Activated CD4-positive, alpha-beta T cell treated with anti-CD3 and anti-CD28 coated beads for 48 hours (primary cell): ENCODE results near the gene STEAP1.
"Not testable (repeated sequence)": the region's sequence is repeated elsewhere in the genome, so short reads cannot be mapped to it uniquely, and the experiment has no call there.

ENCODE experiments used
- DNase-seq: peaks from one replicate; pipeline ENCODE4 v3.0.0-alpha.2; 2020

STEAP1 gene

GRCh38 chr7:90175667-90176066 lies 21.4 kb downstream of the STEAP1 start:
- DNase-seq, result no peak

DNA sequence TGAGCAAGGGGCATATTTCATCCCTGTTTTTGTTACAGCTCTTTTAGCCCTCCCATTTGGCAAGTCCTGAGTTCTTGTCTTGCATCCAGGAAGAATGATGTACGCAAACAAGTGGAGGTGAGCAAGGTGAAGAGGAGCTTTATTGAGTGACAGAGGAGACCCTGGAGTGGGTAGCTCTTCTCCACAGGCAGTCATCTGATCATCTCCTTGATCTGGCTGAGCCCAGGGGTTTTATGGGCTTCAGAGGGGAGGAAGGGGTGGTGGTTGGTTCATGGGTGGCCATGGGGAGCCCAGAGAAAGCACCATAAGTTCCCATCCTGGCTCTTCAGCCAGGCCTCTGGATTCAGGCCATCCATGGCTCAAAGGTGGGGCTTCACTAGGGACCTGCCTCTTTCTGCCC lies 21.9 kb downstream of the STEAP1 start:
- DNase-seq, result no peak

DNA sequence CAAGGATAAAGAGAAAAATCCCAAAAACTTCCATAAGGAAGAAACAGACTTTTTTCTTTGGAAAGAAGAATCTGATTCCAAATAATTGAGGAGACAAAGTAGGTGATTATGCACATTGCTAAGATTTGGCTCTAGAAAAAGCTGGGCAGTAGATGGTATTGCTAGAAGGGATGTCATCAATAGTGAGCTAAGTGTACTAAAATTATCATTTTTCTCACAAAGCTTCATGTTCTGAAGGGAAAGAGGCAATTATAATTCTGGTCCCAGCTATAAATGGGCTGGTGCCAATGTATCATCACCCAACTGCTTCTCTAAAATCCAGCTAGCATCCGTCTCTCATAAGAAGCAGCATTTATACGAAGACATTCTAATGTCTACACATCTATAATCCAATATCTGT lies 23.9 kb downstream of the STEAP1 start:
- no peak for DNase-seq

- DNase-seq, result peak; percentile 16
These were observed 24.5 kb downstream of the STEAP1 start for GRCh38 chr7:90178679-90179278.

DNA sequence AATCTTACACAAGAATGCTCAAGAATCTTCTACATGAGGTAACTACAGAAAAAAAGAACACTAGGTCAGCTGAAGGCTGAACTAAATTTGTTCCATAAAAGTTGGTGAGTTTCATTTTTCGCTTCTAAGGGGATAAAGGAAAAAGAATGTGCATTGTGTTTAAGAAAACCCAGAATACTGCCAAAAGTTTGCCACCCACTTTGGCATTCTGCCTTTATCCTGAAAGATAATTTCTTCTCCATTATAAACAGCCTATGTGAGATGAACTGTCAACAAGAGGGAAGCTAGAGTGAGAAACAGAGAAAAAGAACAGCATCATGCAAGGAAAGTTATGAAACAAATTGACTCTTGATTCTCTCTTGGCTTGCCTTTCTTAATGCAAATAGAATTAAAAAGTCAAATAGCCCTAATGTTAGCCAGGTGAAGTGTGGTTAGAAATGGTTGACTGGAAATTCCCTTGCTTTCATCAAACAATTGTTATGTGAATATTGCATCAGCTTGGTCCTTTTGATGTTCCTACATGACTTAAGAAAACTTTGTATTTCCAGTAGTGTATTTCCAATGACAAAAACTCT lies 25.8 kb downstream of the STEAP1 start:
- no peak for DNase-seq

DNA sequence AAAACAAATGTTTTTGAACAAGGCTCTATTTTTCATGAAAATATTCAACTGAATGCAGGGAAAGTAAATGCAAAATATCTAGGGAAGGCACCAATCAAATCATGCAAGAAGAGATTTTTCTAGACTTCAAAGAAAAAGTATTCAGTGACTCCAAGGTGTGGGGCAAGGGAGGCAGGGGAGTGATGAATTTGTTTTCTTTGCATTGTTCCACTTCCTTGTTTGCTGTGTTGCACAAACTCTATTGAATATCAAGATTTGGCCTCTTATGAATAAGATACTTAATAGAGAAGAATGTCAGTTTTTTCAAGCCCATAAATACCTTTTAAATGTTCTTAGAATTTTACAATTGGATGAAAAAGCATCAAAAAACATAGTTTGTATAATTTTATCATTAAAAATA lies 26.4 kb downstream of the STEAP1 start:
- no peak for DNase-seq

GRCh38 chr7:90181485-90181884 lies 27.2 kb downstream of the STEAP1 start:
- no peak for DNase-seq

GRCh38 chr7:90186290-90186689 lies 32.0 kb downstream of the STEAP1 start:
- not testable (repeated sequence) for DNase-seq

DNA sequence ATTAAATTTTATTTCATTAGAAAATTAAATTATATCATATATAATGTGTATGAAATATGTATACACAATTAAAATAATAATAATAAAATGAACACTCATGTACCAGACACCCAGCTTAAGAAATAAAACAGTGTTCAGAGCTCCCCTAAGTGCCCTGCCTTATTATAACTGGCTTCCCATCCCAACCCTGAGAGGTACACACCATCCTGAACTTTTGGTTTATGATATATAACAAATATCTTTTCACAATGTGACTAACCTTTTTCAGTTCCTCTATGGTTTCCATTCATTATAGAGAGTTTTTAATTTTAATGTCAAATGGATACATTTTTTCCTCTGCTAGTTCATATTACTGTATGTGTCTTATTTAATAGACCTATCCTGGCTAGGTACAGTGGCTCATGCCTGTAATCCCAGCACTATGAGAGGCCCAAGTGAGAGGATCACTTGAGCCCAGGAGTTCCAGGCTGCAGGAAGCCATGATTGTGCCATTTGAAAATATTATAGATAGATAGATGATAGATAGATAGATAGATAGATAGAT lies 33.3 kb downstream of the STEAP1 start:
- no peak for DNase-seq

DNA sequence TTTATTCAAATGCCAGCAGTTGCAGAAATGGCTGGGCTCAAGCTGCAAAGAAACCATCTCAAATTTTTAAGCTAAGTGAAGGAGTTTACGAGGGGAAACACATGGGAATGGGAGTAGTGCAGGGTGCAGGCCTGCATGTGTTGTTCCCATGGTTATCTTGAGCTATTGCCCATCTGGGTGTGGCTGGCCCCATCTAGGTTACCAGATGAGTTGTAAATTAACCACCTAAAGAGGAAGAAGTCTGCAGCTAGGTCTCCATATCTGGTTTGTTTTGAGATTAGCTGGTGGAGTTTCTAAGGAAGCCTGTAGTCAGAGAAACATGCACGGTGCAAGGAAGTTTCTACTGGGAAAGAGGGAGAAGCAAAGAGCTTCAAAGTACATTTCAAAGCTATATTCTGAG lies 34.0 kb downstream of the STEAP1 start:
- DNase-seq, result no peak

- DNase-seq, result no peak
These were observed 36.7 kb downstream of the STEAP1 start for GRCh38 chr7:90190995-90191394.

DNA sequence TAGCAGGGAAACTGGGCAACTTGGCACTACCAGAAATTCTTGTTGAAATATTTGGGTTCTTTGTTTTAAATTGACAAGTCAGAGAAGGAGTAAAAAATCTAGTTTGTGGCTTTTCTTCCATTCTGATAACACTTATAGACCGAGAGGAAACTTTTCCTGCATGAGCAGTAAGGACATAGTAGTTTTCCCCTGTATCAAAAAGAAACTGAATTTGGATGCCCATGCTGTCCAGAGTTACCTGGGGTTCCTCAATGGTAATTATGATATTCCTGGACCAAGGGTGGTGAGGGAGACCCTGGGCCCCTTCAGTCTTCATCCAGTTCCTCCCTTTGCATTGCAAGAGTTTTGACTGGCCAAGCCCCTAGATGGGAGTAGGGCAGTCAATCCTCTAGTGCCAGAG lies 37.4 kb downstream of the STEAP1 start:
- DNase-seq, result no peak

- no peak for DNase-seq
These were observed 38.8 kb downstream of the STEAP1 start for GRCh38 chr7:90192876-90193750.

GRCh38 chr7:90194911-90195809 lies 40.9 kb downstream of the STEAP1 start:
- no peak for DNase-seq

DNA sequence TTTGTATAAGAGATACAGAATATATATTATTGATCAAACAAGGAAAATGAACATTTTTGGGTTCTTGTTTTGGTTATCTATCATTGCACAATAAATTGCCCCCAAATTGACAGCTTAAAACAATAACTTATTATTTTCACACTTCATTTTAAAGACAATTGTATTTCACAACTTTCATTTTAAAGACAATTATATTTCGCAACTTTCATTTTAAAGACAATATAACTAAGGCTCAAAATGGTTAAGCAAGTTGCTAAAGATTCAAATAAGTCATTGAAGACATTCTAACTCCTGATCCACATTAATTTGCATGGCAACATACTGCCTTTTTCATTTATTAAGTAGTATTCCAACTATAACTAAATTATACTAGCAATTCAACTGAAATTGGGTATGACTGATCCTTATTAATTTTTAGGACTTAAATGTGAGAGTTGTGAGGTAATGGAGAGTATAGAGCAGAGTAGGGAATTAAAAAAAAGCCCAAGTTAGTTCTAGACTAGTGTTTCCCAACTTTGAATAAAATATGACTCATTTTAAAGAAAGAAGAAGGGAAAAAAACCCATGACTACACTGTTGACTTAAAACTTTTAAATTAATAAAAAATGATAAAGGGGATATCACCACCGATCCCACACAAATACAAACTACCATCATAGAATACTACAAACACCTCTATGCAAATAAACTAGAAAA lies 47.4 kb downstream of the STEAP1 start:
- no peak for DNase-seq

DNA sequence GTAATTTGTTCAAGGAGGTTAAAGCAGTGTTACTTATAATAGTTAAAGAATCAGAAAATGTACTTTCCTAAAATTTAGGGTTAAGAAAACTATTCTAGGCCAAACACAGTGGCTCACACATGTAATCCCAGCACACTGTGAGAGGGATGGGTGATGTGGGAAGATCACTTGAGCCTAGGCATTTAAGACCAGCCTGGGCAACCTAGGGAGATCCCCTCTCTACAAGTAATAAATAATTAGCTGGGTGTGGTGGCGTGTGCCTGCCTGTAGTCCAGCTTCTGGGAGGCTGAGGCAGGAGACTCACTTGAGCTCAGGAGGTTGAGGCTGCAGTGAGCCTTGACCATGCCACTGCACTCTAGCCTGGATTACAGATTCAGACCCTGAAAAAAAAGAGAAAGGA lies 53.7 kb downstream of the STEAP1 start:
- no peak for DNase-seq

DNA sequence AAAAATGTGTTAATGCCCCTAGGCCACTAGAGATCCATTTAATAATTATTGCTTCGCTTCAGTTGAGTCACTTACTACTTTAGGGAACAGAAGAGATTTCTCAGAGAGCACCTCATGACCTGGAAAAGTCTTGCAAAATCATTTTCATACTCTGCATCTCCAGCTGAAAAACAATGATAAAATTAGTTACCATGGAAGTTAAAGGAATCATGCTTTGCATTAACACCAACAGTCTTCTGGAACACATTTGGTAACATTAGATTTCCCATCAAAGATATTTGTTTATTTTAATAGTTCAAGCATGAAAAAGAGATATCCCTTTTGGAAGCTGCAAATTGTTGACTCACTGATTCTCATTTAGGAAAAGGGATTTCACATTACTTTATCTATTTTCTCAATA lies 55.5 kb downstream of the STEAP1 start:
- no peak for DNase-seq

DNA sequence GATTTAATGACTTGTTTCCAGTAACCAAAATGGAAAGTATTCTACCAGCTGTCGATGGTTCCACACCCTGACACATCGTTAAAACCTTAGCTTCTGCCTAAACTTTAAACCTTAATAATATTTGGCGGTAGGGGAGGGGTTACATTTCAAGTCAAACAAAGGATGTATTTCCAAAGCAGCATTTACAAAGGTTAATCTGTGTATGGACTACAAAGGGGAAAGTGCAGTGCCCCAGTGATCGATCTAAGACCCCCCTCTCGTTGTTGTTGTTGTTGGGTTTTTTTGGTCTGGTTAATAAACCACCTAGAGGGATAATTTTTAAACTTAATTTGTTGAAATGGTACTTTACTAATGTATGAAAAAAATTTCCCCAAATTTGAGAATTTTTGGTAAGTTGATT lies 56.2 kb downstream of the STEAP1 start:
- no peak for DNase-seq

DNA sequence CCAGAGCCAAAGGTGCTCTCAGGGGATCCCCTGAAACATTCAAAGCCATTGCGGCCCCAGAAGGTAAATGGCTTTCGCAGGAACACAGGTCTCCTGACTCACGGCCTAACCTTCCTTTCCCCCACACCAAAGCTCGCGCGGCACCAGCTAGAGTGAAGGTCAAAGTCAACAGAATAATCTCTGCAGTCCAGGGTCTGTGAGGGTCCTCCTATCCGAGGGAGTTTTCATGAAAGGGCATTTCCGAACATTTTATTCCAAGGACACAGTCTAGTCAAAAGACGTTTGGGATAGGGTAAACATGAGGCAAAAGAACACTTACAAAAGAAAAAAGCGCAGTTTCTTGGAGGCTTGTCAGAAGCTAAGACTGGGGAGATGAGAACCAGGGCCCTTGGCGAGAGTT lies 56.7 kb downstream of the STEAP1 start:
- no peak for DNase-seq

- peak; percentile 56 for DNase-seq
These were observed 57.3 kb downstream of the STEAP1 start, which contains the start of gene STEAP2 for GRCh38 chr7:90211391-90212148. Gene STEAP2, plus strand, starts transcription at chr7:90211740. Its CDS starts 13,343 bp downstream, at chr7:90225083.

DNA sequence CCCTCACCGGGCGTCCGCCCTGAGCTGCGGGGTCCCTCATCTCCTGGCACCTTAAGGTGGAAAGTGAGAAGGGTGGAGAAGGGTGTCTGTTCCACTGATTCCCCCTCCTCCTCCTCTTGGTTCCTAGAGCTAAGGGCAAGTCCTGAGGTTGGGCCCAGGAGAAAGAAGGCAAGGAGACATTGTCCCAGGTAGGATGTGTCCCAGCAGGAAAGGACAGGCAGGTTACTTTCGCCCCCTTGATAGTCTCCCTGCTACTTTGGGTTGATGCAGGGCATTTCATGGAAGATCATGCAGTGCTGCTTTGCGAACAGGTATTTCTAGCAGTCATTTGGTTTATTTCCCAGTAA lies 57.9 kb downstream of the STEAP1 start:
- no peak for DNase-seq
